GM03348 (cell line): ENCODE results near the gene USP37.

Experiments used
- DNase-seq: peaks from one replicate; pipeline ENCODE4 v3.0.0; 2012; ENCODE audit warnings: low spot score

Gene USP37

DNA sequence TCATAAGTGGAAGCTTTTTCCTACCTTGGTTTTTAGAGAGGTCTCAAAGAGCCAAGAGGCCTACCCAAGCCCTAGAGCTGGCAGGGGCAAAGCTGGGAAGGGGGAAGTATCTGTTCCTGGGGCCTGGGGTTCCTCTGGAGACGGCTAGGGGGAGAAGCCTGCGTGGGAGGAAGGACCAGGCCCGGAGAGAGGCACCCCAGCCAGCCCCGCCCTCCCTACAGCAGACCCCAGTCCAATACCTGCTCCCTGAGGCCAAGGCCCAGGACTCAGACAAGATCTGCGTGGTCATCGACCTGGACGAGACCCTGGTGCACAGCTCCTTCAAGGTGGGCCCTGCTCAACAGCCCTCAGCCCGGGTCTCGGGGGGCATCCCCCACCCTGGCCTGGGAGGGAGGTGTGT lies 166.3 kb downstream of the USP37 start:
- DNase-seq: no peak

- peak; percentile 23 for DNase-seq
Observed at GRCh38 chr2:218400930-218401881, 166.9 kb downstream of the USP37 start.
